Measurements from ENCODE around the gene ADAM12.
"Not testable (repeated sequence)": the region's sequence is repeated elsewhere in the genome, so short reads cannot be mapped to it uniquely, and the experiment has no call there.

The ADAM12 gene

DNA sequence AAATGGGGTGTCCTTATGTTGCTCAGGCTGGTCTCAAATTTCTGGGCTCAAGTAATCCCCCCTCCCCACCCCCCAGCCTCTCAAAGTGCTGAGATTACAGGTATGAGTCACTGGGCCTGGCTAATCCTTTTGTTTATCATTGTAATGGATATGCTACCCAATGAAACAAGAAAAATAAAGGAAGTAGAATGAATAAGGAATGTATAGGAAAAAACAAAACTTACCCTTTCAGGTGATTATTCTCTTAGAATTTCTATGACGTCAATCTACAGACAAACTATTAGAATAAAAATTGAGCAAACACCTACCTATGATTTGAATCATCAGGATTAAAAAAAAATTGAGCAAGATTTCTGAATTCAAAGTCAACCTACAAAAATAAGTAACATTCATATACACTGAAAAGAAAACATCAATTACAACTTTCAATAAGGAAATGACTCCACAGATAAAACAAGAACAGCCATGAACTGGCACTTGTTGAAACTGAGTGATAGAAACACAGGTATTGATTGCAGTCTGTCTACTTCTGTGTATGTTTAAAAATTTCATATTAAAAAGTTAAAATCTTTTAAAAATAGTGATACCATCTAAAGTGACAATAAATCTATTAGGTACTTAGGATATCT is 12.2 kb downstream of the ADAM12 start:
- DNase-seq (ENCODE audit: extremely low read depth in 1 of 2, low read depth in 1 of 2): no peak

DNA sequence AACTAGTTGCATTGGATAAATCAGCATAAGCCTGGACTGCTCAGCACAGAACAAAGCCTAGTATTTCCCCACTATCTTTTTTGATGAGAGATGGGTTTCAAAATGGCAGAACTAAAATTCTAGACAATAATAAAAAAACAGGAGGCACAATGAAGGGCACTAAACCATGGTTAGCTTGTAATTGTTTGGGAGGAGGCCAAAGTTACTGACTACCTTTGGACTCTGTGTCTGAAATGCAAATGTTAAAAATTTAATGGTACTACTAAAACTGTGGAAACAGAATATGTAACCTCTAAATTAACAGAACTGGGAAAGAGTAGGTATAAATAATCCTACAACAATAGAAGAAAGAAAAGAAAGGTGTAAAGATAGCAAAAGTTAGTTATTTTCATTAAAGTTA is 13.0 kb downstream of the ADAM12 start:
- no peak for DNase-seq (ENCODE audit: extremely low read depth in 1 of 2, low read depth in 1 of 2)

DNA sequence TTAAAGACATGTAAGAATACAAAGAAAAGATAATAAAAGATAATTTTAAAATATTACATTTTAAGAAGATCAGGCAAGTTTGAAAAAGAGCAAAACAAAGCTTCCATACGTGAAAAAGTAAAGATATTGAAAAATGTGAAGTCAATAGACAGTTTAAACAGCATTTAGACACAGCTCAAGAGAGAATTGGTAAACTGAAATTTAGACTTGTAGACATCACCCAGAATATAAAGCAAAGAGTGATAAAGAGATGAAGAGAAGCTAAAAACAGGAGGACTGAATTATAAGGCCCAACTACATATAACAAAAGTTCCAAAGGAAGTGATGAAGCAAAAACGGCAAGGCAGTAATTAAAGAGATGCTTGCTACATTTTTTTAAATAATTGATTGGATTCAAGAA is 13.8 kb downstream of the ADAM12 start:
- DNase-seq (ENCODE audit: extremely low read depth in 1 of 2, low read depth in 1 of 2): no peak

DNA sequence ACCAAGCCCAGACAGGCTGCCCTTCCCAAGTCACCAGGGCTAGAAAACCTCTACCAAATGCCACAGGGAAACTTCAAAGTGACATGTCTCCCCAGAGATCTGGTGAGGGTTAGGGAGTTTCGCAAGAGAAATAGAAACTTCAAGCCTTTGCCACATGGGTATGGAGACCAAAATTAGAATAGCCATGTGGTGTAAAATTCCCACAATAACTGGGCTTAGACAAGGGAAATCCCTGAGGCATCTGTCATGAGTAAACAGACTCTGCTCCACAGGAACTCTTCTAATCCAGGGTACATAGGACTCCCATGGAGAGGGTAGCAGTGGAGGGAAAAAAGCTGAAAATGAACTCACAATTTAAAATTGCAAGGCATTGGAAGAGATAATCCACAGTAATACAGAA is 14.3 kb downstream of the ADAM12 start:
- no peak for DNase-seq (ENCODE audit: extremely low read depth in 1 of 2, low read depth in 1 of 2)

DNA sequence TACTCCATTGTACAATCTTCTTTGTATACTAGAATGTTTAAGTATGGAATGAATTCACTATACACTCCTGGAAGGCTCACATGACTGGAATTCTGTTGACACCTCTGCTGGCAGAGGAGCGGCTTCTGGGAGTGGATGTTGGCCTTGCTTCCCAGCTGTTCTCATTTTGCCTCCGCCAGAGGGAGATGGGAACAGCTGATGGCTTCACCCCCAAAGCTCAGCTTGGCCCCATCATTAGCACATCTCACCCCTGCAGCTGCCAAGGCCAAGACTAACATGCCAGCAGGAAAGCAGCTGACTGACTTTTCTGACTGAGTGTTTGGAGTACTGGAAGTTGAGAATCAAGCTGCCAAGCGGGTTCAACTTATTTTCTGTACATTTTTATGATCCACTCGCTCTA is 15.1 kb downstream of the ADAM12 start:
- no peak for DNase-seq (ENCODE audit: extremely low read depth in 1 of 2, low read depth in 1 of 2)

DNA sequence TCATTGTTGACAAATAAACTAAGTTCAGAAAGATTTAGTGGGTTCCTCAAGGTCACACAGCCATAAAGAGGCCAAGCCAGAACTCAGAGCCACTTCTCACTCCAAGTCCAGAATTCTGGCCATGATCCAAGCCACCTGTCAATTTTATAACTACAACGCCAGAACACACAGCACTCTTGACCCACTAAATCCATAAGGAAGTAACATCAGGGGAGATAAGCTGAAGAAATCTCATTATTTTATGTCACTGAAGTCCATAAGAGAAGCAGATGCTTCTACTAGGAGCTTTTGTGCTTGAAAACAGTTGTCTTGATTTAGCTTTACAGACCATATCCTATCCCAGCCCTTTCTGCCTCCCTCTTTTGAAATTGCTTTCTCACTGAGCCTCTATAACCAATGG is 15.9 kb downstream of the ADAM12 start:
- no peak for DNase-seq (ENCODE audit: extremely low read depth in 1 of 2, low read depth in 1 of 2)

DNA sequence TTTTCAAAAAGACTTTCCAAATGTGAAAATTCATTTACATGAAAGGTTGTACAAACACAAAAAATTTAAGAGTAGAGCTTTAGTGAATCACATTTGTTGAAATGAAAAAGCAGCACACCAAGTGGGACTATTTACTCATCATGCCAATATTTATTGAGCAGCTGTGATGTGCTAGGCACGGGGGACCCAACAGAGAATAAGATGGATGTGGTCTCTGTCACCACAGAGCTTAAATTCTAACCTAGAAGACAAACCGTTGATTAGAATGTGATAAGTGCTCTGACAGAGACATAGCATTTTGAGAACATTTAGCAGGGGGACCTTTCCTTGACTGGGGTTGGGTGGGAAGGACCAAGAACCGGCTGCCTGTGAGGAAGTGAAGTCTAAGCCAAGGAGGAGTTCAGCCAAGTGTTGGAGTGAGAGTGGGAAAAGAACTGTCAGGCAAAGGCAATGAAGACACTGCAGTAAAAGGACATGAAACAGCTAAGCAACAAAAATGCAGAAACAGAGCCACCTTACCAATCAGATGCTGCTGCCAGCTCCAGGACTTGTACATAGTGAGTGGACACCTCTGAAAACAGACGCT is 19.1 kb downstream of the ADAM12 start:
- no peak for DNase-seq (ENCODE audit: extremely low read depth in 1 of 2, low read depth in 1 of 2)

DNA sequence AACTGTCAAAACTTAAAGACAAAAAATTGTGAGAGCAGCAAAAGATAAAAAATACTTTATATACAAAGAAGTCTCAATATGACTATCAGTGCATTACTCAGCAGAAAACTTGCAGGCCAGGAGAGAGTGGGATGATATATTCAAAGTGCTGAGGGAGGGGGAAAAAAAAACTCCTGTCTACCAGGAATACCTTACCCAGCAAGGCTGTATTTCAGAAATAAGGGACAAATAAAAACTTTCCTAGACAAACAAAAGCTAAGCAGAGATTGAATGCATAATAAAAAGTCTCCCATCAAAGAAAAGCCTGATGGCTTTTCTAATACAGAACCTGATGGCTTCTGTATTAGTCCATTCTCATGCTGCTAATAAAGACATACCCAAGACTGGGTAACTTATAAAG is 31.1 kb downstream of the ADAM12 start:
- DNase-seq (ENCODE audit: extremely low read depth in 1 of 2, low read depth in 1 of 2): no peak

DNA sequence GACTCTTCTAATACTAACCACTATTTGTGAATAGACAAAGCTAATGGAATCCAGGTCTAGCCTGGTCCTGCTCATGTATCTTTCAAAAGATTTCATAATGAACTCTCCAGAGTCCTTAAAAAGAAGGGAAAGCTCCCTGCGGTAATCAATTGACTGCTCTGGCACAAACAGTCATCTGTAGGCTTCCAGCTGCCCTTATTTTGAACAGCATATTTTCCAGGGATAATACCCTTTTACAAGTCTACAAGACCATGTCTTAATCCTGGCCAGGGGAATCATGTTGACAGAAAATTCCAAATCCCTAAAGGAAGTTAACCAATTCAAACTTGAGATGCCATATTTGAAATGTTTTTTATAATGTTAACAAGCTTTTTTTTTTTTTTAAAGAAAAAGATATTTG is 34.6 kb downstream of the ADAM12 start:
- no peak for DNase-seq (ENCODE audit: extremely low read depth in 1 of 2, low read depth in 1 of 2)

DNA sequence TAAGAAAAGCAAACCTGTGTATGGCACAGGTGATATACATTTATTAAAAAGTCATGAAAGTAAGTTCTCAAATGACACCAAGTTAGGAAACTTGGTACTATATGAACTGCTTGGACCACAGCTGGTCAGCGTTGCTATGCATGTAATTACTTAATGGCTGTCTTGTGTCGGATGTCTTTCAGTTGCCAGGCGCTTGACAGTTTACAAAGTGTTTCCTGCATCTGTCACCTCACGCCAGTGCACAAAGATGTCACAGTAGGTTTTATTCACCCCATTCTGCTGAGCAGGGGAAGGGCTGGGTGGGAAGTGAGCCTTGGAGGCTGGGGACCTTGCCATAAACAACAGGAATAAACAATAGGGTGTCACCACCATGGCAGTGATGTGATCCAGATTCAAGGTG is 35.8 kb downstream of the ADAM12 start:
- DNase-seq (ENCODE audit: extremely low read depth in 1 of 2, low read depth in 1 of 2): no peak

DNA sequence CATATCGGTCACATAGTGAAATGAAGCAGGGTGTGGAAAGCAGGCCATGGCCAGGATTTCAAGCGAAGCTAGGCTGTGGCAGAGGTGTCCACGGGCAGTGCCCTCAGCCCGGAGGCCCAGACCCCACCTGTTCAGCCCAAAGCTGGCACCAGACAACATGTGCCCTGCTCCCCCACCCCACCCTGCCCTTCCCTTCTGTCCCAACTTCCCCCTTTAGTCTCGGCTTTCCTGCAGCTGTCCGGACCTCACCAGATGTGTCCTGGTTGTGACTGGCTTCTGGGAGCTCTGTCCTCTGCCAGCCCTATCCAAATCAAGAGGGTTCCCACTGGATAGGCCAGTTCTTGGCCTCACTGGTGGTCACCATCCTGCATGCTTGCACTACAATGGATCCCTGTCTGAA is 37.3 kb downstream of the ADAM12 start:
- DNase-seq (ENCODE audit: extremely low read depth in 1 of 2, low read depth in 1 of 2): no peak

DNA sequence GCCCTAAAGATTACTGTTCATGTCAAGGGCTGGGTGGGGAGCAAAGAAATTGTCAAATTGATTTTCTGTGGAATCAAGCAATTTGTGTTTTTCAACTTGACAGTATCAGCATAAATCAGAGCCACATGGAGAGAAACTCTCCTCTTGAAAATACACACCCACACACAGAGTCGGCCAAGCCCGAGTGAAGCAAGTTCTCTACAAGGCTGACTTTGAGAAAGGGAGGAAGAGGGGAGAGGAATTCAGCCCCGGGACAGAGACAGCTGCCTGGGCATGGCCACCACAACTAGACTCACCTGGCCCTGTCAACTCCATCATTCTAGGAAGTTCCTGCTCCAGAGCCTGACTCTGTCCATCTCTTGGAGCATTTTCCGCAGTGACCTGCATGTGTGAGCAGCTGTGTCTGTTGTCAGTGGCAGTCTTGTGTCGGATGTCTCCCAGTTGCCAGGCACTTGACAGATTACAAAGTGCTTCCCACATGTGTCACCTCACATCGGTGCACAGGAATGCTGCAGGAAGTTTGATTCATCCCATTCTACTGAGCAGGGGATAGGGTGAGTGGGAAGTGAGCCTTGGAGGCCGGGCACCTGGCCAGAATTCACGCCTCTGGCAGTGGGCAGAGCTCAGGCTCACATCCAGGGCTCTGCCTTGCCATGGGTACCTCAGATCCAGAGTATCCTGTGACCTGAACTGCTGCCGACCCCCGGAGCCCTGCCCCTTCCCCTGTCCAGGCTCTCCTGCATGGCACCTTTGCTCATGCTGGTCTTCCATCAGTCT is 37.9 kb downstream of the ADAM12 start:
- no peak for DNase-seq (ENCODE audit: extremely low read depth in 1 of 2, low read depth in 1 of 2)

DNA sequence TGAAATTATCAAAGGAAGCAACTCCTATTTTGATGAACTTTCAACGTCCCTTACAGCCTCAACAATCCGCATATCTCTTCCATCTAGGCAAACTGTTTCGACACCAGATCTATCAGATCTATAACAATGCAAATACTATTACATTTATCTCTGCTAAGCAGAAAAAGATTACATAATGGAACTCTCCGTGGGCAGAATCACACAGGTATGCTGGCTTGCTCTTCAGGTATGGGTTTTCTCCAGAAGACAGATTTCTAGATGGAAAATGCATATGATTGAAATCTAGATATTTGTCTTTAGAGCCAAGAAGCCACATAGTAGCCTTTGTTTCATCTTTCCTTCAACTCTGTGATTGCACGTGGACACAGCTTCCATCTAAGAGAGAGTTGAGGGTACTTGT is 38.6 kb downstream of the ADAM12 start:
- DNase-seq (ENCODE audit: extremely low read depth in 1 of 2, low read depth in 1 of 2): no peak

DNA sequence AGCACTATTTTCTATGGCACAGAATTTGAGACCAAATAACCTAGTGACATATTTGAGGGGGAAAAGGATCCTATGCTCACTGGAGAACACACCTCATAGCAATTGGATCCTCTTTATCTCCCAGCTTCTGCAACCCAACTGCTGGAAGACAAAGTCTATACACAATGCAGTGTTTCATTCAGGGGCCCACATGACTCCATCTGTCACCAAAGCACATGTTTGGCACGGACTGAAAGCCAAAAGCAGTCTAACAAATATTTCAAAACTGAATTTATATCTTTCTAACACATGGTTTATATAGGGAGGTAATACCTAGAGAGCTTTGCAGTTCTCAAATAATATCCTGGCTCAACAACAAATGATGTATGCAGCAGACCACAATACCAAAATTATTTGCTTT is 39.2 kb downstream of the ADAM12 start:
- no peak for DNase-seq (ENCODE audit: extremely low read depth in 1 of 2, low read depth in 1 of 2)

DNA sequence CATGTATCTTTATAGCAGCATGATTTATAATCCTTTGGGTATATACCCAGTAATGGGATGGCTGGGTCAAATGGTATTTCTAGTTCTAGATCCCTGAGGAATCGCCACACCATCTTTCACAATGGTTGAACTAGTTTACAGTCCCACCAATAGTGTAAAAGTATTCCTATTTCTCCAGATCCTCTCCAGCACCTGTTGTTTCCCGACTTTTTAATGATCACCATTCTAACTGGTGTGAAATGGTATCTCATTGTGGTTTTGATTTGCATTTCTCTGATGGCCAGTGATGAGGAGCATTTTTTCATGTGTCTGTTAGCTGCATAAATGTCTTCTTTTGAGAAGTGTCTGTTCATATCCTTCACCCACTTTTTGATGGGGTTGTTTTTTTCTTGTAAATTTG is 44.8 kb downstream of the ADAM12 start:
- not testable (repeated sequence) for DNase-seq (ENCODE audit: extremely low read depth in 1 of 2, low read depth in 1 of 2)

DNA sequence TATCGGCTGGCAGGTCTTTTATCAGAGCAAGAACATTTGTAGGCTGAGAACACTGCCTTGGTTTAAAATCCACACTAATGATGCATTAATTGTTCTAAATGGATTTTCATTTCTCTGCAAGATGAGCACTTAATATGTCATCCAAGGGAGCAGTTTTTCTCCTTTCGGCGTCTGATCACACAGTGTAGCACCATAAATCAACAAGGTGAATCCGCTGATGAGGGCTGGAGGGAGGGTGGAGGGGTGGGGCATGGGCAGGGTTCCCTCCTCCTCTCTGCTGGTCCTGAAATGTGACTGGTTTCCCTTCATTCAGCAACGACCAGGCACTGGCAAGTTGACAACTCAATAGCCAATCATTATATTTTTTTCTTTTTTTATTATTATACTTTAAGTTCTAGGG is 45.6 kb downstream of the ADAM12 start:
- no peak for DNase-seq (ENCODE audit: extremely low read depth in 1 of 2, low read depth in 1 of 2)

DNA sequence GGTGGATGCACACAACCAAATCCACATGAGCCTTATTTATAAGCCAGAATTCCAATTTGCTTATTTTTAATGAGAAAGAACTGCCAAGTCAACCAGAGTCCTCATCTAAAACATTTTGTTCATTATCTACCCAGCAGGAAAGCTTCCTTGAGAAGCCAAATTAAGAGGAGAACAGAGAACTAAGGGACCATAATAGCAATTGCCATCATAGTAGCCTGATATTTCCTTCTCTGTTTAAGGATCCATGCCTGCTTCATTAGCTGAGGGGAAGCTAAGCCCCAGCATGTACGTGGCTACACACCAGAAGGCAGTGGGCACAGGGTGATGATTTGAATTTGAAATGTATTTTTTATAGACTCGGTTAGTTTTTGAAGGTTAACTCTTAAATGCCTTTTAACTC is 46.8 kb downstream of the ADAM12 start:
- DNase-seq (ENCODE audit: extremely low read depth in 1 of 2, low read depth in 1 of 2): no peak

DNA sequence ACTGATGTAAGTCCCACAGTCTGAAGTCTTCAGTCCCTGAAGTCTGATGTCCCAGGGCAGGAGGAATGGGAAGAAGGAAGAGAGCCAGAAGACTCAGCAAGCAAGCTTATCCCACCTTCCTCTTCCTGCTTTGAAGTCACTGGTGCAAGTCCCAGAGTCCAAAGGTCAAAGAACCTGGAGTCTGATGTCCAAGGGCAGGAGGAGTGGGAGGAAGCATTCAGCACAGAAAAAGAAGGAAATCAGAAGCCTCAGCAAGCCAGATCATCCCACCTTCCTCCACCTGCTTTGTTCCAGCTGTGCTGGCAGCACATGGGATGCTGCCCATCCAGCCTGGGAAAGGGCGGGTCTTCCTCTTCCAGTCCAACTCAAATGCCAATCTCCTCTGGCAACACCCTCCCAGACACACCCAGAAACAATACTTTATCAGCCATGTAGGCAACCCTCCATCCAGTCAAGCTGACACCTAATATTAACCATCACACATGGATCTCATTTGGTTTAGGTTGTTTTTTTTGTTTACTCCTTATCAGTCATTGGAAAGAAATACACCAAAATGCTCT is 50.9 kb downstream of the ADAM12 start:
- DNase-seq (ENCODE audit: extremely low read depth in 1 of 2, low read depth in 1 of 2): no peak

DNA sequence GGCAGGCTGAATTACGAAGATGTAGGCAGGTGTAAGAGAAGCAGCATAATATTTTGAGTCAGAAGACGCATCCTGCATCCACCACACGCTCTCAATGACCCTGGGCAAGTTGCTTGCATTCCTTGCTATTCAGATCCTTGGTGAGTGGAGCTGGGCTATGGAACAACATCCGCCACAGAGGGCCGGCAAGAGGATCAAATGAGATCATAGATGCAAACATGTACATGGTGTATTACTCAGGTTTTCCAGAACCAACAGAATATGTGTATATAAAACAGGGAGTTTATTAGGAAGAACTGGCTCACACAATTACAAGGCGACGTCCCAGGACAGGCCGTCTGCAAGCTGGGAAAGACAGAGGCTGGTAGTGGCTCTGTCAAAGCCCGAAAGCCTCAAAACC is 51.5 kb downstream of the ADAM12 start:
- no peak for DNase-seq (ENCODE audit: extremely low read depth in 1 of 2, low read depth in 1 of 2)

DNA sequence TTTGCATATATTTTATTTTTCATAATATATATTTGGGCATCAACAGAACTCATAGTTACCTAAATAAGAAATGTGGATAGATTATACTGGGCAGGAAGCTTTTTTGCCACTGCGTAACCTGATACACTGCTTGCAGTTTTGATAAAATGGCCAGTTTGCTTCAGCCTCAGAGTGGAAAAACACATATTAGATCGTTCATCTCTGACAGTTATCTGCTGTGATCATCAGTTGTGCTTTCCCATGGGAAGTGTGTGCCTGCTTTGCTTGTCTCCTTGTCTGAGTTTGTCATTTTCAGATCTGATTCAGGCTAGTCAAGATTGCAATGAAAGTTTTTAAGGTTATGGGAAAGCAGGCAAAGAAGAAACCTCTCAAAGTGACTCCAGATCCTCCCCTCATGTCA is 54.0 kb downstream of the ADAM12 start:
- DNase-seq (ENCODE audit: extremely low read depth in 1 of 2, low read depth in 1 of 2): no peak

DNA sequence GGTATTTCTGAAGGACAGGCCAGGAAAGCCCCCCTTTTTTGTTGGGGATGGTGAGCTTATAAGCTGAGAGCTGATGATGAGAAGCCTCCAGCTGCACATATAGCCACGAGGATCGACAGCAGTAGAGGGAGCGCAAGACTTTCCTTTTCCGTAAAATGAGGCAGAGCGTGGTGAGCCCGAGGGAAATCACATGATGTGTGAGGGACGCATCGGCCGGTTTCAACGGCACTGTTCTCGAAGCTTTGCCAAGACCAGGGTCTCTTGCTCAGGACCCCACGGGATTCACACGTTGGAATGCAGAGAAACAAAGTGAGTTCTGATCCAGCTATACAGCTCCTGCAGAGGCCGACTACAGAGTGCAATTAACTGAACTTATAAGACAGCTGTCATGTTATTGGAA is 55.7 kb downstream of the ADAM12 start:
- no peak for DNase-seq (ENCODE audit: extremely low read depth in 1 of 2, low read depth in 1 of 2)

DNA sequence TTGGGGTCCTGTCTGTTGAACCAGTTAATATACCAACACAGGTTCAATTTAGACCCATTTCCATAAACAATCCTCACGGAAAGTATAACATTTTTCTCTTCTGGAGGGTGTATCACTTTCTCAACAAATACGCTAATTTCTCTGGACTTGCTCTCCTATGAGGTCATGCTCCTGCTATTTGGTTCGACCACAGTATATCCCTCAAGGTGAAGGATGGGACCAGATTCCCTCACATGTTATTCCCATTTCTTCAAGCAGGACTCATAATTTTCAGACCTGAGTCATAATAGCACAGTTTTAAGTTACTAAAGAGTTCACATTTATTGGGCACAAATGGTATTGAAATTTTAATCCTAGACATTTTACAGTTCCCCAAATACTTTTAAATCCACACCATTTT is 57.2 kb downstream of the ADAM12 start:
- DNase-seq (ENCODE audit: extremely low read depth in 1 of 2, low read depth in 1 of 2): no peak
